HG02852 (cell line): ENCODE results near the gene LRRC38.
"Not testable (repeated sequence)": the region's sequence is repeated elsewhere in the genome, so short reads cannot be mapped to it uniquely, and the experiment has no call there.

ENCODE experiments used
- ATAC-seq: cut with Tn5 transposase; IDR thresholded peaks from one replicate; pipeline ENCODE4 v1.9.1; 2021; ENCODE audit warnings: mild to moderate bottlenecking, moderate library complexity; ENCODE audit not compliant: unreplicated experiment

Gene LRRC38

GRCh38 chr1:13513895-13514546, at the start of gene LRRC38:
TSS of gene LRRC38 (minus strand) at chr1:13514003. CDS start at chr1:13513593, 410 bp downstream.
- no peak for ATAC-seq

GRCh38 chr1:13562981-13563380, 49.2 kb upstream of the LRRC38 start:
- not testable (repeated sequence) for ATAC-seq

- ATAC-seq = no peak
Observed at GRCh38 chr1:13560541-13560940, 46.7 kb upstream of the LRRC38 start.

GRCh38 chr1:13556224-13556764, 42.5 kb upstream of the LRRC38 start:
- no peak for ATAC-seq

- no peak for ATAC-seq
Observed at GRCh38 chr1:13554798-13555197, 41.0 kb upstream of the LRRC38 start.

GRCh38 chr1:13550663-13551062, 36.9 kb upstream of the LRRC38 start:
- no peak for ATAC-seq

- no peak for ATAC-seq
Observed at GRCh38 chr1:13549521-13549920, 35.7 kb upstream of the LRRC38 start.

- ATAC-seq = no peak
Observed at GRCh38 chr1:13549021-13549420, 35.2 kb upstream of the LRRC38 start.

- no peak for ATAC-seq
Observed at GRCh38 chr1:13548281-13548680, 34.5 kb upstream of the LRRC38 start.

- ATAC-seq = no peak
Observed at GRCh38 chr1:13546791-13547190, 33.0 kb upstream of the LRRC38 start.

GRCh38 chr1:13544221-13544556, 30.4 kb upstream of the LRRC38 start:
- ATAC-seq = no peak

- no peak for ATAC-seq
Observed at GRCh38 chr1:13543451-13544220, 29.8 kb upstream of the LRRC38 start.

GRCh38 chr1:13541435-13542215, 27.8 kb upstream of the LRRC38 start:
- ATAC-seq = no peak

GRCh38 chr1:13540866-13541265, 27.1 kb upstream of the LRRC38 start:
- no peak for ATAC-seq

GRCh38 chr1:13539683-13540082, 25.9 kb upstream of the LRRC38 start:
- no peak for ATAC-seq

GRCh38 chr1:13538832-13539231, 25.0 kb upstream of the LRRC38 start:
- ATAC-seq = no peak

- ATAC-seq = no peak
Observed at GRCh38 chr1:13536571-13536970, 22.8 kb upstream of the LRRC38 start.

GRCh38 chr1:13535227-13535626, 21.4 kb upstream of the LRRC38 start:
- no peak for ATAC-seq

- ATAC-seq = no peak
Observed at GRCh38 chr1:13528320-13528719, 14.5 kb upstream of the LRRC38 start.

- ATAC-seq = no peak
Observed at GRCh38 chr1:13523780-13524477, 10.1 kb upstream of the LRRC38 start.

- ATAC-seq = no peak
Observed at GRCh38 chr1:13520985-13521384, 7.2 kb upstream of the LRRC38 start.
